ENCODE results near the gene TOE1. TPM values are rescaled to one million over a fixed set of nuclear protein-coding genes. Genes with fewer than 3 reads are reported as not detected.
A peak's percentile ranks its signal among the peaks of the same experiment; 100 is the strongest.

The TOE1 gene
- total RNA-seq, 3 donors from 2014 or later (not counting 1 experiment from before 2014, with no cell fraction given): 23.2 to 36.8 (median 28.2) TPM

DNA sequence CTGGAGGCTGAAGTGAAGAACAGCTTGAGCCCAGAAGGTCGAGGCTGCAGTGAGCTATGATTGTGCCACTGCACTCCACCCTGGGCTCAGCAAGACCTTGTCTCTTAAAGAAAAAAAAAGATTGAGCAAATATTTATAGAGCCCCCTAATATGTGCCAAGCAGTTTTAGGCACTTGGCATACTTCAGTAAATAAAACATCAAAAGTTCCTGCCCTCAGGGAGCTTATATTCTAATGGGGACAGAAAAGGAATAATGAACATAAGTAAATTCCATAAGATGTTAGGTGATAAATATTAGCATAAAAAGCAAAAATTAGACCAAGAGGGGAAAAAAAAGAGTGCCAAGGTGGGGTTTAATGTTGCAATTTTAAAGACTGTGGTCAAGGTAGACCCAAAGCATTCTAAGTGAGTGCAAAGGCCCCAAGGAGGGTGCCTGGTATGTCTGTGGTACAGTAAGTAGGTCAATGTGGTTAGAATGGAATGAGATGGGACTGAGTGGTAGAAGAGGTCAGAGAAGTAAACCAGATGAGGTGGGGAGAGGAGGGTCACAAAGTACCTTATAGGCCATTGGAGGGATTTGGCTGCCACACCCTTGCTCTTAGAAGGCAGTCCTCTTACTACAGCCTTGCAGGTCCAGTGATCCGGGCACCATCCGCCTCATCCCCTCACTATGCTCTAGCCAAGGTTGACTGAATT lies 2.2 kb upstream of the TOE1 start:
- Histone ChIP-seq H3K9me3 (ENCODE audit: control insufficient read depth, insufficient read depth, low read length) (no peaks in the 10 kb centered on the region), H3K36me3 (ENCODE audit: control insufficient read depth, insufficient read depth, low read length) (peaks cover 22% of the 10 kb centered on the region), H3K4me3 (ENCODE audit: low read length) (no peak overlapping the region), H3K27me3 (ENCODE audit: control insufficient read depth, insufficient read depth, low read length) (no peaks in the 10 kb centered on the region), H3K27ac (ENCODE audit: low read length) (no peak overlapping the region), H3K4me1 (ENCODE audit: control insufficient read depth, insufficient read depth, low read length) (peaks cover 32% of the 10 kb centered on the region)
- no peaks in the 10 kb centered on the region for H3K36me3 Mint-ChIP-seq
- no peaks in the 10 kb centered on the region for H3K9me3 Mint-ChIP-seq
- TF ChIP-seq, protein P1, sequence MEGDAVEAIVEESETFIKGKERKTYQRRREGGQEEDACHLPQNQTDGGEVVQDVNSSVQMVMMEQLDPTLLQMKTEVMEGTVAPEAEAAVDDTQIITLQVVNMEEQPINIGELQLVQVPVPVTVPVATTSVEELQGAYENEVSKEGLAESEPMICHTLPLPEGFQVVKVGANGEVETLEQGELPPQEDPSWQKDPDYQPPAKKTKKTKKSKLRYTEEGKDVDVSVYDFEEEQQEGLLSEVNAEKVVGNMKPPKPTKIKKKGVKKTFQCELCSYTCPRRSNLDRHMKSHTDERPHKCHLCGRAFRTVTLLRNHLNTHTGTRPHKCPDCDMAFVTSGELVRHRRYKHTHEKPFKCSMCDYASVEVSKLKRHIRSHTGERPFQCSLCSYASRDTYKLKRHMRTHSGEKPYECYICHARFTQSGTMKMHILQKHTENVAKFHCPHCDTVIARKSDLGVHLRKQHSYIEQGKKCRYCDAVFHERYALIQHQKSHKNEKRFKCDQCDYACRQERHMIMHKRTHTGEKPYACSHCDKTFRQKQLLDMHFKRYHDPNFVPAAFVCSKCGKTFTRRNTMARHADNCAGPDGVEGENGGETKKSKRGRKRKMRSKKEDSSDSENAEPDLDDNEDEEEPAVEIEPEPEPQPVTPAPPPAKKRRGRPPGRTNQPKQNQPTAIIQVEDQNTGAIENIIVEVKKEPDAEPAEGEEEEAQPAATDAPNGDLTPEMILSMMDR (IDR thresholded peaks at IDR 0.05): no peak
- H3K4me1 Mint-ChIP-seq: peaks cover 55 to 57% of the 10 kb centered on the region in 2 donors
- peak overlapping the region; percentile 35 for H3K4me3 Mint-ChIP-seq
- ATAC-seq (no peak), DNase-seq (no peak)
- WGBS (ENCODE audit: insufficient coverage): 78% methylated on average over 3 of the region's 3 CpGs
- H3K27ac Mint-ChIP-seq: peak overlapping the region in 1 of 2 donors; percentile 94
- H3K27me3 Mint-ChIP-seq (ENCODE audit: low read depth in 2 of 2): no peaks in the 10 kb centered on the region
- intact Hi-C loops (cut with micrococcal nuclease): loop anchor here (5.0 kb wide), 1 partner anchor 245 kb away; the partner anchor contains the start of gene NASP

DNA sequence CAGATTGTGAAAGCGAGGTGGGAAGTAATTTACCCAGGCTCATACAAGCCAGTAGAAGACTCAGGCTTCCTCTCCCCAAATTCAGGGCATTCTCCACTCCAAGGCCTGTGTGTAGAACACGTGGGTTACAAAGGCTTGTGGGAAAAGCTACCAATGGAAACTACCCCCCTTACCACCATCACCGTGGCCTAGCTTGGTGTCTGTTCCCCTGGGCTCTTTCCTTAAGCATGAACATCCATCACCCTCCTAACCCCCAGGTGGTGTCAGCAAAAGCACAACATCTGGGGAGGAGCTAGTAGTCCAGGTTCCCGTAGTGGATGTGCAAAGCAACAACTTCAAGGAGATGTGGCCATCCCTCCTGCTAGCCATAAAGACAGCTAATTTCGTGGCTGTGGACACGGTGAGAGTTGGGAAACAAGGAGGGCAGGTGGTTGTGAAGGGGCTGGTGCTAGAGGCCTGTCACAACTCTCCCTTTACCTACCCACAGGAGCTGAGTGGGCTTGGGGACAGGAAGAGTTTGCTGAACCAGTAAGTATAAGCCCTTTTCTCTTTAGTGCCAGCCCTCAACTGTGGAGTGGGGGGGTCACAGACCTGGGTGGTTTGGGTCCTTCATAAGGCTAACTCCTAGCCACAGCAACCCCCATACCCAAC lies 971 bp downstream of the TOE1 start:
- H3K9me3 ChIP-seq (ENCODE audit: control insufficient read depth, insufficient read depth, low read length): no peaks in the 10 kb centered on the region
- peaks cover 46 to 49% of the 10 kb centered on the region in 2 donors for H3K4me1 Mint-ChIP-seq
- DNase-seq (peak in 1 of 2 donors; percentile 44), ATAC-seq (no peak)
- H3K4me3 ChIP-seq (ENCODE audit: low read length): peak overlapping the region; percentile 95
- no peaks in the 10 kb centered on the region for H3K27me3 ChIP-seq (ENCODE audit: control insufficient read depth, insufficient read depth, low read length)
- no peaks in the 10 kb centered on the region for H3K27me3 Mint-ChIP-seq (ENCODE audit: low read depth in 2 of 2)
- H3K27ac Mint-ChIP-seq: peak overlapping the region; percentile 94 to 96
- WGBS (ENCODE audit: insufficient coverage): 16% methylated on average over 5 of the region's 6 CpGs
- no peaks in the 10 kb centered on the region for H3K36me3 Mint-ChIP-seq
- peaks cover 34% of the 10 kb centered on the region for H3K36me3 ChIP-seq (ENCODE audit: control insufficient read depth, insufficient read depth, low read length)
- TF ChIP-seq, protein P1 (IDR thresholded peaks at IDR 0.05): no peak
- H3K4me3 Mint-ChIP-seq: peak overlapping the region; percentile 99
- intact Hi-C loops (cut with micrococcal nuclease): loop anchor here (2.0 to 5.0 kb wide), 3 partner anchors 36 to 346 kb away; partner anchors contain the start of genes GPBP1L1 and TESK2
- no peaks in the 10 kb centered on the region for H3K9me3 Mint-ChIP-seq
- peaks cover 27% of the 10 kb centered on the region for H3K4me1 ChIP-seq (ENCODE audit: control insufficient read depth, insufficient read depth, low read length)
- peak overlapping the region; percentile 99 for H3K27ac ChIP-seq (ENCODE audit: low read length)

DNA sequence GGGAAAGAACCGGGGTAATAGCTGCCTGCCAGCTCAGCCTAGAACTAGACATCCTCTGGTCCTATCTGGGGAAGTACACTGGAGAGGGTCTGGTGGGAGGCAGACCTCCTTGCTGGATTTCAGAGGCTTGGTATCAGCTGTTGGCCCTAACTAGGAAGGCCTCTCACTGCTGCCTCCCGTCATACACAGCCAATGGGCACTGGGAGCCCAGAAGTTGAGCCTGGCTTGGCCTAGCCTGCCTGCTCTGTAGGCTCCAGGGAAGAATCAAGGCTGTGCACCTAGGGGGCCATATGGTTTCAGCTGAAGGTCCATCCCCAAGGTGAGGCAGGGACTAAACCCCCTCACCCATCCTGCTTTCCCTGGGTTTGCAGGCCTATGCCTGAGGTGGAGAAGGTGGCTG lies 4.5 kb downstream of the TOE1 start:
- Mint-ChIP-seq H3K9me3 (no peaks in the 10 kb centered on the region), H3K4me3 (no peak overlapping the region), H3K27me3 (ENCODE audit: low read depth in 2 of 2) (no peaks in the 10 kb centered on the region), H3K36me3 (no peaks in the 10 kb centered on the region), H3K27ac (no peak overlapping the region), H3K4me1 (peaks cover 22 to 27% of the 10 kb centered on the region in 2 donors)
- no peaks in the 10 kb centered on the region for H3K9me3 ChIP-seq (ENCODE audit: control insufficient read depth, insufficient read depth, low read length)
- no peak overlapping the region for H3K4me3 ChIP-seq (ENCODE audit: low read length)
- DNase-seq (no peak), ATAC-seq (no peak)
- peaks cover 34% of the 10 kb centered on the region for H3K36me3 ChIP-seq (ENCODE audit: control insufficient read depth, insufficient read depth, low read length)
- 94% methylated on average over 2 of the region's 2 CpGs for WGBS (ENCODE audit: insufficient coverage)
- intact Hi-C loops (cut with micrococcal nuclease): loop anchor here (5.0 kb wide), 1 partner anchor 148 kb away; the partner anchor contains the start of gene TESK2
- H3K27ac ChIP-seq (ENCODE audit: low read length): no peak overlapping the region
- TF ChIP-seq, protein P1 (IDR thresholded peaks at IDR 0.05): no peak
- H3K27me3 ChIP-seq (ENCODE audit: control insufficient read depth, insufficient read depth, low read length): no peaks in the 10 kb centered on the region
- peaks cover 17% of the 10 kb centered on the region for H3K4me1 ChIP-seq (ENCODE audit: control insufficient read depth, insufficient read depth, low read length)

Measured in natural killer cell (primary cell).